Ovary (tissue), 9 donors: ENCODE measurements around the gene RALGPS1. TPM values are rescaled to one million over a fixed set of nuclear protein-coding genes. Genes with fewer than 3 reads are reported as not detected.

ENCODE experiments used
- DNase-seq, 5 donors: peaks; one replicate each; pipeline ENCODE4 v3.0.0-alpha.2; 2019 to 2020
- H3K27ac ChIP-seq, 2 donors: fragments of 200-600 bp; one replicate each; pipeline versions ENCODE4 v1.5.1 to v1.8.0; 2019 to 2022
- H3K27me3 ChIP-seq: fragments of 200-600 bp; one replicate; pipeline ENCODE4 v1.8.0; 2022
- H3K36me3 ChIP-seq: fragments of 200-600 bp; sonication (generic); one replicate; pipeline ENCODE4 v1.5.1; 2019
- H3K4me1 ChIP-seq: one replicate; pipeline ENCODE4 v1.8.1; 2013; ENCODE audit warnings: mild to moderate bottlenecking, moderate library complexity; ENCODE audit not compliant: insufficient read depth
- H3K4me3 ChIP-seq: fragments of 200-600 bp; sonication (generic); one replicate; pipeline ENCODE4 v1.5.1; 2017
- H3K9me3 ChIP-seq, 2 donors: fragments of 200-600 bp in 1 of 2; sonication (generic) in 1 of 2; one replicate each; pipeline versions ENCODE4 v1.5.1 to v1.8.1; 2013 to 2019; ENCODE audit warnings: mild to moderate bottlenecking in 1 of 2, moderate library complexity in 1 of 2
- EP300 ChIP-seq: sonication (generic); formaldehyde crosslinking; IDR thresholded peaks from one replicate; pipeline ENCODE4 v1.6.1; 2017; ENCODE audit warnings: antibody characterized with exemption
- POLR2A ChIP-seq: fragments of 450-650 bp; IDR thresholded peaks from one replicate; pipeline ENCODE4 v1.6.1; 2017; ENCODE audit warnings: antibody characterized with exemption, mild to moderate bottlenecking, moderate library complexity
- WGBS, 3 donors: extraction: QIAGEN DNeasy Blood & Tissue Kit in 1 of 3; methylation state at CpG; one replicate each; pipeline versions ENCODE4 v1.1.5 to v1.1.7; 2013 to 2017; 5-methylcytosine and 5-hydroxymethylcytosine counted together
- intact Hi-C, 4 donors: fragments of 100-400 bp; cut with DNase I; formaldehyde crosslinking; loops; one replicate each; pipeline versions ENCODE4 v1.11.0 to v1.15.1; 2022 to 2023
- polyA plus RNA-seq, 2 donors: library from polyadenylated mRNA; stranded (reverse); fragments of 200-250 nt in 1 of 2; fragments of 350-450 nt in 1 of 2; fragmentation: Illumina TruSeq in 1 of 2; extraction: RNeasy Lipid Tissue Mini Kit (QIAGEN cat#74804) in 1 of 2; gene quantifications; one replicate each; pipeline ENCODE4 v1.2.3, GENCODE V29; 2013 to 2014
- total RNA-seq, 7 donors: library from RNA; depleted of rRNA in 2 of 7; stranded (reverse); fragments of >200 nt in 2 of 7; fragmentation: NEBNext Ultra II Directional in 3 of 7; extraction: Animal tissue kit (Norgen Biotek cat#: 25700) in 3 of 7; gene quantifications; one replicate each; pipeline versions ENCODE4 v1.1.0 to v1.2.4, GENCODE V29; 2016 to 2023
- TF ChIP-seq, protein P1 (sequence below), 3 donors: fragments of 450-650 bp in 2 of 3; fragments of 200-600 bp in 1 of 3; IDR thresholded peaks; one replicate each; pipeline versions ENCODE4 v1.5.1 to v1.8.0; 2016 to 2022; ENCODE audit warnings: antibody characterized with exemption in 3 of 3, mild to moderate bottlenecking in 1 of 3
- donor health status: DM: no; HTN: no; CAD: no; lungs with moderate emphysema.
- donor health status: DM: no; HTN: no; CAD: no.
- donor health status: Bipolar disorder and iron deficiency.
- donor health status: DM: yes; HTN: yes; CAD: no.
- donor health status: DM: no; HTN: no; CAD: no.
- donor health status: DM: yes; HTN: yes; CAD: no.

The RALGPS1 gene
- total and polyA plus RNA-seq, 9 donors, result 2.3 to 13.1 (median 6.9) TPM

DNA sequence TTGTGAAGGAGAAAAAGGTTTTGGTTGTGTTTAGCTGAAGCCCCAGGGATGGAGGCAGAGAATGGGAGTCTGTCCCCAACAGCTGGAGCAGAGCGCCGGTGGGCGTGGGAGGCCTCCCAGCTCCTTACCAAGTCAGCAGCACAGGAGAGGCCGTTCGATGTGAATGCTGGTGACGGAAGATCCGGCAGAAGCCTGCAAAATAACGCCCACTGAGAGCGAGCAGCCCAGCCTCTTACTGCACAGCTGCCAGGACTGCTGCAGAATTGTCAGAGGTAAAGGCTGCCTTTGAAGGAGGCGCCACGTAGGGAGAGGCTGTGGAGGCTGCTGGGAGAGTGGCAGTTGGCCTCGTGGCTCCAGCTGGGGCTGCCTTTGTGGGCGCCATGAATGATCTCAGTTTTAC is 181.6 kb downstream of the RALGPS1 start:
- H3K9me3 ChIP-seq, result no peaks in the 10 kb centered on the region
- intact Hi-C loops, result no loop called here
- DNase-seq, result no peak
- H3K4me1 ChIP-seq, result peaks cover 10% of the 10 kb centered on the region
- H3K36me3 ChIP-seq, result no peaks in the 10 kb centered on the region
- H3K27ac ChIP-seq, result no peak overlapping the region
- WGBS, 3 donors, result 44 to 68% (median 60%) methylated on average over 13 of the region's 13 CpGs
- H3K27me3 ChIP-seq, result no peaks in the 10 kb centered on the region
- TF ChIP-seq, protein P1, sequence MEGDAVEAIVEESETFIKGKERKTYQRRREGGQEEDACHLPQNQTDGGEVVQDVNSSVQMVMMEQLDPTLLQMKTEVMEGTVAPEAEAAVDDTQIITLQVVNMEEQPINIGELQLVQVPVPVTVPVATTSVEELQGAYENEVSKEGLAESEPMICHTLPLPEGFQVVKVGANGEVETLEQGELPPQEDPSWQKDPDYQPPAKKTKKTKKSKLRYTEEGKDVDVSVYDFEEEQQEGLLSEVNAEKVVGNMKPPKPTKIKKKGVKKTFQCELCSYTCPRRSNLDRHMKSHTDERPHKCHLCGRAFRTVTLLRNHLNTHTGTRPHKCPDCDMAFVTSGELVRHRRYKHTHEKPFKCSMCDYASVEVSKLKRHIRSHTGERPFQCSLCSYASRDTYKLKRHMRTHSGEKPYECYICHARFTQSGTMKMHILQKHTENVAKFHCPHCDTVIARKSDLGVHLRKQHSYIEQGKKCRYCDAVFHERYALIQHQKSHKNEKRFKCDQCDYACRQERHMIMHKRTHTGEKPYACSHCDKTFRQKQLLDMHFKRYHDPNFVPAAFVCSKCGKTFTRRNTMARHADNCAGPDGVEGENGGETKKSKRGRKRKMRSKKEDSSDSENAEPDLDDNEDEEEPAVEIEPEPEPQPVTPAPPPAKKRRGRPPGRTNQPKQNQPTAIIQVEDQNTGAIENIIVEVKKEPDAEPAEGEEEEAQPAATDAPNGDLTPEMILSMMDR (IDR thresholded peaks at IDR 0.05), result no peak
- TF ChIP-seq EP300 (no peak), POLR2A (no peak)
- no peak overlapping the region for H3K4me3 ChIP-seq

DNA sequence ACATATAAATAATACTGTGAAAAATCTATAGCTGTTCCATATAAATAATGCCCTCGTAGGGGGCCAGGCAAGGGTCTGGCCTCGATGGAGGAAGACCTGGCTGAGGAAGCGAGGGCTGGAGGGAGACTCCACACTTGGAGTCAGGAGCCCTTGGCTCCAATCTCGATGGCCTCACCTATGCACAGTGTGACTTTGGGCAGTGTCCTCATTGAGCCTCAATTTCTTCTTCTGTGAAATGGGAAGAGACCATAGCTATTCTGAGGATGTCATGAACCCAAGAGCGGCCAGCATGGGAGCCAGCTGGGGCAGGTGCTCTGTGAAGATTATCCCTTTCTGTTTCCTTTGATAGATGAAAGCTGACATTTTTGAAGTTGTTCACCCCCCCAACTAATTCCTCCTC is 183.1 kb downstream of the RALGPS1 start:
- intact Hi-C loops, result no loop called here
- TF ChIP-seq EP300 (no peak), POLR2A (no peak)
- TF ChIP-seq, protein P1 (IDR thresholded peaks at IDR 0.05), result no peak
- Histone ChIP-seq H3K9me3 (no peaks in the 10 kb centered on the region), H3K27ac (no peak overlapping the region), H3K36me3 (no peaks in the 10 kb centered on the region), H3K4me1 (peaks cover 4% of the 10 kb centered on the region), H3K4me3 (no peak overlapping the region), H3K27me3 (no peaks in the 10 kb centered on the region)
- no peak for DNase-seq
- 87 to 95% (median 92%) methylated on average over 5 of the region's 5 CpGs for WGBS, 3 donors

DNA sequence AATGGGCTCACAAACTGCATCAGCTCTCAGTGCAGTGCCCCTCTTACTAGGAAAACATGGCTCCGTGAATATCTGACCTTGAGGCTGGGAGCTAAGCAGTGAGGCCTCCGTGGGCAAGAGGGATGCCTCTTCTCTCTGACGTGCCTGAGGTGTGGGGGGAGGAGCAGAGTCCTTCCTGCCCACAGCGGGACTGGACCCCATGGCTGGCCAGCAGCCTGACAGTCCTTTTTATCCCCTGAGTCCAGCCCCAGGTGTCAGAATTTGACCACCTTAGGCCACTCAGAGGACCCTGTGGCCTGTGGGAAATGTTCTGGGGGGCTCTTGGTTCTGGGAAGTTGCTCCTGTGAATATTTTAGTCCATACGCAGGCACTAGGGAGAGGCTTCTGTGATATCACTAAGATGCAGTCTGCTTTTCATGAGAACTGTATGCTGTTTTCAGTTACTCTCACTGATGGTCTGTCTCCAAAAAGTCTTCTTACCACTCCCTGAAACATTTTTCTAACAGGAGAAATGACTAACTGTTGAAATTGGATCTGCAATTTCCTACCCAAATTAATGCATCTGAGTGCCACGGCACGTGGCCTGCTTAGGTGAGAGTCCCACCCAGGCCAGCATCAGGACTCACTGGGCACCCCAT is 184.5 kb downstream of the RALGPS1 start:
- peak in 1 of 5 donors; percentile 11 for DNase-seq
- Histone ChIP-seq H3K27me3 (no peaks in the 10 kb centered on the region), H3K36me3 (no peaks in the 10 kb centered on the region), H3K9me3 (no peaks in the 10 kb centered on the region), H3K4me1 (peaks cover 6% of the 10 kb centered on the region), H3K27ac (peak overlapping the region in 1 of 2 donors; percentile 62), H3K4me3 (no peak overlapping the region)
- no peak for TF ChIP-seq EP300
- TF ChIP-seq, protein P1 (IDR thresholded peaks at IDR 0.05), result no peak
- no peak for TF ChIP-seq POLR2A
- intact Hi-C loops, result no loop called here
- WGBS, 3 donors, result 52 to 55% (median 53%) methylated on average over 7 of the region's 7 CpGs

DNA sequence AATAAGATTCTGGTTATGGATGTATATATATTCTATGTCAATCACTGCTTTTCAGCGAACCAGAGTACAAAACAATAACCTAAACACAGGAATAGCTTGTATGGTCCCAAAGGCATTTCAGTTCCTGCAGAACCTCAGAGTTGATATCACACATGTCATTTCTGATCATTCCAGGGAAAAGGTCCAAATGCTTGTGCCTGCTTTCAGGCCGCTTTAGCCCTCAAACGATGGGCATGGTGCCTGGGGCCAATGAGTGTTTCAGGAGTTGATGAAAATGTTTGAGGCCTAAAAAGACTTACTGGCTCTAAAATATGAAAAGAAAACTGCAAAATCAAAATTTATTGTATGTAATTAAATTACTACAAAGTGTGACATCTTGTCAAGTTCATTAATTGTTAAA is 185.1 kb downstream of the RALGPS1 start:
- DNase-seq, result no peak
- TF ChIP-seq POLR2A, result no peak
- no peak for TF ChIP-seq EP300
- TF ChIP-seq, protein P1 (IDR thresholded peaks at IDR 0.05), result no peak
- WGBS, 3 donors, result 65 to 76% (median 74%) methylated on average over 3 of the region's 3 CpGs
- Histone ChIP-seq H3K36me3 (no peaks in the 10 kb centered on the region), H3K4me3 (no peak overlapping the region), H3K4me1 (peaks cover 6% of the 10 kb centered on the region), H3K9me3 (no peaks in the 10 kb centered on the region), H3K27me3 (no peaks in the 10 kb centered on the region), H3K27ac (peak overlapping the region in 1 of 2 donors; percentile 35)
- intact Hi-C loops, result no loop called here
